ENCODE results near the gene TRAF3IP3. TPM values are rescaled to one million over a fixed set of nuclear protein-coding genes. Genes with fewer than 3 reads are reported as not detected.

The TRAF3IP3 gene
- total RNA-seq, 1 experiment from 2014 or later: not detected

DNA sequence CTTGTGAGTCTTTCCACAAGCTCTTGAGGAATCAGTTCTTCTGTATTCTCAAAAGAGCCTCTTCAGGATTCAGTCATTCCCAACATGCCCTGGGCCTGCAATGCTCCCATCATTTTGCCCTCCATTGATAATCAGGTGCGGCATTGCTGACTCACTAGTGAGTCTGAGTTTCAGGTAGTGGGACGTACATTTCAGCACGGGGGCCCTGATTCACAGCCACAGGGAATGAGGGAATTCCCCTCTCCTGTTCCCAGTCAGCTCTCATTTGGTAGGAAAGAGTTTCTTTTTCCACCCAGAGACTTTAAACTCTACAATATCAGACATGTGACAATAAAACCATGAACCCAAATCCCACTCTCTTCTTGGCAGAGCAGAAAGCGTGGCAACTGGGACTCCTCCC is 53.8 kb downstream of the TRAF3IP3 start:
- Mint-ChIP-seq H3K4me3 (ENCODE audit: unreplicated experiment) (no peak overlapping the region), H3K27ac (ENCODE audit: unreplicated experiment) (no peak overlapping the region), H3K4me1 (ENCODE audit: low read depth, unreplicated experiment) (peaks cover 16% of the 10 kb centered on the region), H3K36me3 (ENCODE audit: insufficient read depth, unreplicated experiment) (no peaks in the 10 kb centered on the region), H3K27me3 (ENCODE audit: insufficient read depth, unreplicated experiment) (no peaks in the 10 kb centered on the region), H3K9me3 (ENCODE audit: unreplicated experiment) (no peaks in the 10 kb centered on the region)
- H3K36me3 ChIP-seq (ENCODE audit: control insufficient read depth, insufficient read depth, low read length): no peaks in the 10 kb centered on the region
- BruUV-seq (replicated peaks): no TSS peak
- no peaks in the 10 kb centered on the region for H3K9me3 ChIP-seq
- DNase-seq: no peak
- H3K27me3 ChIP-seq (replicated peaks; ENCODE audit: control insufficient read depth, insufficient read depth, low read length): no peaks in the 10 kb centered on the region
- TF ChIP-seq, protein P1, sequence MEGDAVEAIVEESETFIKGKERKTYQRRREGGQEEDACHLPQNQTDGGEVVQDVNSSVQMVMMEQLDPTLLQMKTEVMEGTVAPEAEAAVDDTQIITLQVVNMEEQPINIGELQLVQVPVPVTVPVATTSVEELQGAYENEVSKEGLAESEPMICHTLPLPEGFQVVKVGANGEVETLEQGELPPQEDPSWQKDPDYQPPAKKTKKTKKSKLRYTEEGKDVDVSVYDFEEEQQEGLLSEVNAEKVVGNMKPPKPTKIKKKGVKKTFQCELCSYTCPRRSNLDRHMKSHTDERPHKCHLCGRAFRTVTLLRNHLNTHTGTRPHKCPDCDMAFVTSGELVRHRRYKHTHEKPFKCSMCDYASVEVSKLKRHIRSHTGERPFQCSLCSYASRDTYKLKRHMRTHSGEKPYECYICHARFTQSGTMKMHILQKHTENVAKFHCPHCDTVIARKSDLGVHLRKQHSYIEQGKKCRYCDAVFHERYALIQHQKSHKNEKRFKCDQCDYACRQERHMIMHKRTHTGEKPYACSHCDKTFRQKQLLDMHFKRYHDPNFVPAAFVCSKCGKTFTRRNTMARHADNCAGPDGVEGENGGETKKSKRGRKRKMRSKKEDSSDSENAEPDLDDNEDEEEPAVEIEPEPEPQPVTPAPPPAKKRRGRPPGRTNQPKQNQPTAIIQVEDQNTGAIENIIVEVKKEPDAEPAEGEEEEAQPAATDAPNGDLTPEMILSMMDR (IDR thresholded peaks at IDR 0.05; ENCODE audit: insufficient read depth in 1 of 2, low read depth in 1 of 2, low read length in 1 of 2, severe bottlenecking in 1 of 2, unreplicated experiment in 1 of 2): no peak
- CTCF ChIA-PET: no interaction called here
- intact Hi-C loops (cut with micrococcal nuclease; ENCODE audit: unreplicated experiment): no loop called here
- H3K4me1 ChIP-seq: peaks cover 5% of the 10 kb centered on the region; the same call in 1 of the 2 replicates
- H3K4me3 ChIP-seq (ENCODE audit: low read depth, low read length): no peak overlapping the region
- POLR2A ChIA-PET: no interaction called here

GRCh38 chr1:209810783-209811182 is 54.9 kb downstream of the TRAF3IP3 start:
- DNase-seq: peak in 1 of 2 experiments; percentile 44
- intact Hi-C loops (cut with micrococcal nuclease; ENCODE audit: unreplicated experiment): no loop called here
- H3K9me3 Mint-ChIP-seq (ENCODE audit: unreplicated experiment): no peaks in the 10 kb centered on the region
- no peak overlapping the region for H3K4me3 Mint-ChIP-seq (ENCODE audit: unreplicated experiment)
- BruUV-seq (replicated peaks): no TSS peak
- TF ChIP-seq, protein P1 (IDR thresholded peaks at IDR 0.05; ENCODE audit: insufficient read depth in 1 of 2, low read depth in 1 of 2, low read length in 1 of 2, severe bottlenecking in 1 of 2, unreplicated experiment in 1 of 2): no peak
- H3K4me1 ChIP-seq: peaks cover 5% of the 10 kb centered on the region; the same call in 1 of the 2 replicates
- no peaks in the 10 kb centered on the region for H3K36me3 Mint-ChIP-seq (ENCODE audit: insufficient read depth, unreplicated experiment)
- POLR2A ChIA-PET: no interaction called here
- CTCF ChIA-PET: no interaction called here
- no peaks in the 10 kb centered on the region for H3K27me3 ChIP-seq (replicated peaks; ENCODE audit: control insufficient read depth, insufficient read depth, low read length)
- no peak overlapping the region for H3K4me3 ChIP-seq (ENCODE audit: low read depth, low read length)
- H3K4me1 Mint-ChIP-seq (ENCODE audit: low read depth, unreplicated experiment): peaks cover 10% of the 10 kb centered on the region
- H3K9me3 ChIP-seq: no peaks in the 10 kb centered on the region
- no peaks in the 10 kb centered on the region for H3K36me3 ChIP-seq (ENCODE audit: control insufficient read depth, insufficient read depth, low read length)
- no peak overlapping the region for H3K27ac Mint-ChIP-seq (ENCODE audit: unreplicated experiment)
- no peaks in the 10 kb centered on the region for H3K27me3 Mint-ChIP-seq (ENCODE audit: insufficient read depth, unreplicated experiment)

- H3K4me1 ChIP-seq: peaks cover 9% of the 10 kb centered on the region; the same call in 1 of the 2 replicates
- DNase-seq: no peak
- H3K9me3 Mint-ChIP-seq (ENCODE audit: unreplicated experiment): no peaks in the 10 kb centered on the region
- BruUV-seq (replicated peaks): no TSS peak
- H3K27ac Mint-ChIP-seq (ENCODE audit: unreplicated experiment): no peak overlapping the region
- H3K36me3 ChIP-seq (ENCODE audit: control insufficient read depth, insufficient read depth, low read length): no peaks in the 10 kb centered on the region
- no peaks in the 10 kb centered on the region for H3K9me3 ChIP-seq
- TF ChIP-seq, protein P1 (IDR thresholded peaks at IDR 0.05; ENCODE audit: insufficient read depth in 1 of 2, low read depth in 1 of 2, low read length in 1 of 2, severe bottlenecking in 1 of 2, unreplicated experiment in 1 of 2): no peak
- H3K36me3 Mint-ChIP-seq (ENCODE audit: insufficient read depth, unreplicated experiment): no peaks in the 10 kb centered on the region
- H3K27me3 Mint-ChIP-seq (ENCODE audit: insufficient read depth, unreplicated experiment): no peaks in the 10 kb centered on the region
- H3K4me3 ChIP-seq (ENCODE audit: low read depth, low read length): no peak overlapping the region
- no peaks in the 10 kb centered on the region for H3K27me3 ChIP-seq (replicated peaks; ENCODE audit: control insufficient read depth, insufficient read depth, low read length)
- CTCF ChIA-PET: no interaction called here
- no peak overlapping the region for H3K4me3 Mint-ChIP-seq (ENCODE audit: unreplicated experiment)
- intact Hi-C loops (cut with micrococcal nuclease; ENCODE audit: unreplicated experiment): no loop called here
- peaks cover 18% of the 10 kb centered on the region for H3K4me1 Mint-ChIP-seq (ENCODE audit: low read depth, unreplicated experiment)
- POLR2A ChIA-PET: no interaction called here
Observed at GRCh38 chr1:209813902-209814301, 58.0 kb downstream of the TRAF3IP3 start.

All from Caco-2 (cell line).